ENCODE results near the gene CEACAM19. TPM values are rescaled to one million over a fixed set of nuclear protein-coding genes. Genes with fewer than 3 reads are reported as not detected.
"Not testable (repeated sequence)": the region's sequence is repeated elsewhere in the genome, so short reads cannot be mapped to it uniquely, and the experiment has no call there.

Gene CEACAM19
- total RNA-seq, 1 experiment from 2014 or later, result 8.0 TPM

DNA sequence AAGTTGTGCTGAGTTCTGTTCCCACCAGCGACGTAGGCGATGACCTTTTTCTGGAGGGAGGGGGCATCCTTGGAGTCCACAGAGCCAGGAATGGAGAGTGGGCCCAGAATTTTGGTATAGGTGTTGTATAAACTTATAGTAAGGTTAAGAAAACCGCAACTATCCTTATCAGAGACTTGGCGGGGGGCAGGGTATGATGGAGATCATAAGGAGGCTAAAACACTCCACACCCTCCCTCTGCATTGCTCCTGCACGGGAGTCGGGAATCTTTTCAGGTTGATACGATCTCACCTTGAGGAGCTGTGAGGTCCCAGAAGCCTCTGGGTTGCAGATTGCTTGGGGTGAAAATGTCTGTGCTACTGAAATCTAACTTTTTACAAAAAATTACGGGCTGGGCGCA lies 6.3 kb upstream of the CEACAM19 start:
- no peak overlapping the region for H3K4me2 ChIP-seq
- intact Hi-C loops (cut with micrococcal nuclease; ENCODE audit: unreplicated experiment), result no loop called here
- POLR2A ChIA-PET (ENCODE audit: unreplicated experiment), result no interaction called here
- peaks cover 86% of the 10 kb centered on the region for H3F3A ChIP-seq (ENCODE audit: insufficient read depth, low read depth)
- H3K27ac ChIP-seq, result no peak overlapping the region
- H4K20me1 ChIP-seq (ENCODE audit: insufficient read depth), result no peaks in the 10 kb centered on the region; the same call in 1 of the 2 replicates
- H3K9me2 ChIP-seq (ENCODE audit: insufficient read depth), result no peaks in the 10 kb centered on the region
- no peaks in the 10 kb centered on the region for H3K9me3 ChIP-seq (ENCODE audit: insufficient read depth, low read depth)
- TF ChIP-seq, protein P1, sequence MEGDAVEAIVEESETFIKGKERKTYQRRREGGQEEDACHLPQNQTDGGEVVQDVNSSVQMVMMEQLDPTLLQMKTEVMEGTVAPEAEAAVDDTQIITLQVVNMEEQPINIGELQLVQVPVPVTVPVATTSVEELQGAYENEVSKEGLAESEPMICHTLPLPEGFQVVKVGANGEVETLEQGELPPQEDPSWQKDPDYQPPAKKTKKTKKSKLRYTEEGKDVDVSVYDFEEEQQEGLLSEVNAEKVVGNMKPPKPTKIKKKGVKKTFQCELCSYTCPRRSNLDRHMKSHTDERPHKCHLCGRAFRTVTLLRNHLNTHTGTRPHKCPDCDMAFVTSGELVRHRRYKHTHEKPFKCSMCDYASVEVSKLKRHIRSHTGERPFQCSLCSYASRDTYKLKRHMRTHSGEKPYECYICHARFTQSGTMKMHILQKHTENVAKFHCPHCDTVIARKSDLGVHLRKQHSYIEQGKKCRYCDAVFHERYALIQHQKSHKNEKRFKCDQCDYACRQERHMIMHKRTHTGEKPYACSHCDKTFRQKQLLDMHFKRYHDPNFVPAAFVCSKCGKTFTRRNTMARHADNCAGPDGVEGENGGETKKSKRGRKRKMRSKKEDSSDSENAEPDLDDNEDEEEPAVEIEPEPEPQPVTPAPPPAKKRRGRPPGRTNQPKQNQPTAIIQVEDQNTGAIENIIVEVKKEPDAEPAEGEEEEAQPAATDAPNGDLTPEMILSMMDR (conservative IDR thresholded peaks at IDR 0.05), result no peak
- no peak for TF ChIP-seq EZH2 (IDR thresholded peaks at IDR 0.05; ENCODE audit: low read depth)
- CTCF ChIA-PET, result no interaction called here
- H2AFZ ChIP-seq, result no peak overlapping the region
- H3K4me1 ChIP-seq (replicated peaks; ENCODE audit: insufficient read depth), result peaks cover 11% of the 10 kb centered on the region
- BruUV-seq (replicated peaks), result no TSS peak
- H3K27me3 ChIP-seq (ENCODE audit: insufficient read depth, low read depth), result no peaks in the 10 kb centered on the region
- peaks cover 37% of the 10 kb centered on the region for H3K36me3 ChIP-seq (ENCODE audit: low read depth)
- no peaks in the 10 kb centered on the region for H3K79me2 ChIP-seq (ENCODE audit: low read depth)
- DNase-seq, result no peak
- no peak overlapping the region for H3K4me3 ChIP-seq

DNA sequence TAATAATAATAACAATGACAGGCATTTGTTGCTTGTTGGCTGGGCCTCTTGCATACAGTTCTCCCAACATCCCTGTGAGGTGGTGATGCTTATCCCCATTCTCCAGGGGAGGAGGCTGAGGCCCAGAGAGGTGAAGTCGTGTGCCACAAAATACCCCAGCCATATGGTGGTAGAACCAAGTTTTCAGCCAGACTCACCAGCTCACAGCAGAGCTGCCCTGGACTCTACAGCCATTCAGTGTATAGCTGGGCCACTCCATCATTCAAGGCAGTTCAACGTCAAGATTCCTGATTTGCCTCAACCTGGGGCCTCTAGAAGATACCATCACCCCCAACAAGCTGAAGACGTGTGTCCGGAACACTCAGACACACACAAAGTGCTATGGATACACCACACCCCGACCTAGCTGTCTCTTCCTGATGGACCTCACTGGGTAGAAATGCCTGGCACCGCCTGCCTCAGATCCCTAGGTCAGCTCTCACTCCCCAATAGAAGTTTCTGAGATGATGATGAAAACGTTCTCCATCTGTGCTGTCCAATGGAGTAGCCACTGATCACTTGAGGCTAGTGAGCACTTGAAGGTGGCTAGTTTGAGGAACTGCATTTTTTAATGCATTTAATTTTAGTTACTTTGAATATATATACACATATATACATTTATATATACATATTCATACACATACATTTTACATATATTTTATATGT lies 4.3 kb upstream of the CEACAM19 start:
- BruUV-seq (replicated peaks), result no TSS peak
- no peak overlapping the region for H3K27ac ChIP-seq

DNA sequence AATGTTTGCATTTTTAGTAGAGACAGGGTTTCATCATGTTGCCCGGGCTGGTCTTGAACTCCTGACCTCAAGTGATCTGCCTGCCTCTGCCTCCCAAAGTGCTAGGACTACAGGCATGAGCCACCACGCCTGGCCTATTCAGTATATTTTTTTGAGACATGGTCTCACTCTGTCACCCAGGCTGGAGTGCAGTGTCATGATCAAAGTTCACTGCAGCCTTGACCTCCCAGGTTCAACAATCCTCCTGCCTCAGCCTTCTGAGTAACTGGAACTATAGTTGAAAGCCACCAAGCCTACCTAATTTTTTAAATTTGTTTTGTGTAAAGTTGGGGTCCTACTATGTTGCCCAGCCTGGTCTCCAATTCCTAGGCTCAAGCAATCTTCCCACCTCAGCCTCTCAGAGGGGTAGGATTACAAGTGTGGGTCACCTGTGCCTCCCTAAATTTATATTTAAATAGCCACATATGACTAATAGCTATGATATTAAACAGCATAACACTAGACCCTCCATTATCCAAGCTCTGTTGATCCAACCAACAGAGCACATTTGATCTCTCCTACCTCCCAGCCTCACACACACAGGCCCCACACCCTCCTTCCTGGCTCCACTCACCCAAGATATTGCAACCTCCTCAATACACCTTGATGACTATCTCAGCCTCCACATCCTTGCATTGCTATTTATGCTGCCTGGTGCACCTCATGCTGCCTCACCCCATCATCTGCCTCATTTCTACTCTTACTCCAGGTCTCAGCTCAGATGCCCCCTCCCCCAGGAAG lies 2.1 kb upstream of the CEACAM19 start:
- Histone ChIP-seq H3K9me2 (ENCODE audit: insufficient read depth) (no peaks in the 10 kb centered on the region), H4K20me1 (ENCODE audit: insufficient read depth) (no peaks in the 10 kb centered on the region; the same call in 1 of the 2 replicates), H3K27ac (peak overlapping the region; percentile 38), H2AFZ (no peak overlapping the region), H3K4me3 (no peak overlapping the region), H3K27me3 (ENCODE audit: insufficient read depth, low read depth) (no peaks in the 10 kb centered on the region), H3K4me1 (replicated peaks; ENCODE audit: insufficient read depth) (peaks cover 30% of the 10 kb centered on the region), H3F3A (ENCODE audit: insufficient read depth, low read depth) (peaks cover 67% of the 10 kb centered on the region), H3K4me2 (no peak overlapping the region), H3K79me2 (ENCODE audit: low read depth) (no peaks in the 10 kb centered on the region), H3K36me3 (ENCODE audit: low read depth) (no peaks in the 10 kb centered on the region), H3K9me3 (ENCODE audit: insufficient read depth, low read depth) (no peaks in the 10 kb centered on the region)
- no peak for TF ChIP-seq EZH2 (IDR thresholded peaks at IDR 0.05; ENCODE audit: low read depth)
- TF ChIP-seq, protein P1 (conservative IDR thresholded peaks at IDR 0.05), result no peak
- ChIA-PET POLR2A (ENCODE audit: unreplicated experiment) (interaction anchor here (0.5 to 0.7 kb wide), 2 partner anchors 21 to 70 kb away, joined by 3 read pairs; no protein-coding TSS in a partner anchor), CTCF (interaction anchor here (0.6 kb wide), 1 partner anchor 15 kb away, joined by 3 read pairs; no protein-coding TSS in a partner anchor)
- DNase-seq, result peak in 1 of 2 experiments; percentile 57
- intact Hi-C loops (cut with micrococcal nuclease; ENCODE audit: unreplicated experiment), result no loop called here
- BruUV-seq (replicated peaks), result no TSS peak

More for the DNA sequence above, 4.3 kb upstream of the CEACAM19 start:
- DNase-seq, result no peak
- Histone ChIP-seq H3K27me3 (ENCODE audit: insufficient read depth, low read depth) (no peaks in the 10 kb centered on the region), H3K4me2 (no peak overlapping the region), H3K9me3 (ENCODE audit: insufficient read depth, low read depth) (no peaks in the 10 kb centered on the region), H3F3A (ENCODE audit: insufficient read depth, low read depth) (peaks cover 86% of the 10 kb centered on the region), H3K79me2 (ENCODE audit: low read depth) (no peaks in the 10 kb centered on the region), H2AFZ (no peak overlapping the region), H3K36me3 (ENCODE audit: low read depth) (peaks cover 16% of the 10 kb centered on the region), H3K4me3 (no peak overlapping the region), H3K9me2 (ENCODE audit: insufficient read depth) (no peaks in the 10 kb centered on the region), H4K20me1 (ENCODE audit: insufficient read depth) (no peaks in the 10 kb centered on the region; the same call in 1 of the 2 replicates), H3K4me1 (replicated peaks; ENCODE audit: insufficient read depth) (peaks cover 28% of the 10 kb centered on the region)
- ChIA-PET POLR2A (ENCODE audit: unreplicated experiment) (no interaction called here), CTCF (no interaction called here)
- TF ChIP-seq, protein P1 (conservative IDR thresholded peaks at IDR 0.05), result no peak
- no peak for TF ChIP-seq EZH2 (IDR thresholded peaks at IDR 0.05; ENCODE audit: low read depth)
- intact Hi-C loops (cut with micrococcal nuclease; ENCODE audit: unreplicated experiment), result no loop called here

DNA sequence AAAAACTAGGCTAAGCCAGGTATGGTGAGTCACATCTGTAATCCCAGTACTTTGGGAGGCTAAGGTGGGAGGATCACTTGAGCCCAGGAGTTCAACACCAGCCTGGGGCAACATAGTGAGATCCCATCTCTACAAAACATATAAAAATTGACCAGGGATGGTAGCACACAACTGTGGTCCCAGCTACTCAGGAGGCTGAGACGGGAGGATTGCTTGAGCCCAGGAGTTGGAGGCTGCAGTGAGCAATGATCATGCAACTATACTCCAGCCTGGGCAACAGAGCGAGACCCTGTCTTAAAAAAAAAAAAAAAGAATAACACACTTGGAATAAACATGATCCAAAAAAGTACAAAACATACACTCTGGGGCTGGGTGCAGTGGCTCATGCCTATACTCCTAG lies 1.3 kb upstream of the CEACAM19 start:
- Histone ChIP-seq H3K4me1 (replicated peaks; ENCODE audit: insufficient read depth) (peaks cover 30% of the 10 kb centered on the region), H3K27ac (peak overlapping the region; percentile 38), H3F3A (ENCODE audit: insufficient read depth, low read depth) (peaks cover 61% of the 10 kb centered on the region)
- DNase-seq; intact Hi-C loops (cut with micrococcal nuclease; ENCODE audit: unreplicated experiment); H3K4me2 ChIP-seq; CTCF ChIA-PET; H3K79me2 ChIP-seq (ENCODE audit: low read depth); H3K27me3 ChIP-seq (ENCODE audit: insufficient read depth, low read depth); H3K9me3 ChIP-seq (ENCODE audit: insufficient read depth, low read depth); H3K4me3 ChIP-seq; BruUV-seq (replicated peaks); H3K9me2 ChIP-seq (ENCODE audit: insufficient read depth); H2AFZ ChIP-seq; POLR2A ChIA-PET (ENCODE audit: unreplicated experiment); H3K36me3 ChIP-seq (ENCODE audit: low read depth); H4K20me1 ChIP-seq (ENCODE audit: insufficient read depth): not testable (repeated sequence)
